Thyroid gland (tissue), 4 donors: ENCODE measurements around the gene HSPB2.

Source experiments
- POLR2A ChIP-seq, 2 donors: fragments of 450-650 bp; IDR thresholded peaks; one replicate each; pipeline ENCODE4 v1.6.1; 2017; ENCODE audit warnings: antibody characterized with exemption in 2 of 2, mild to moderate bottlenecking in 2 of 2, moderate library complexity in 1 of 2
- TF ChIP-seq, protein P1 (sequence below), 6 experiments: fragments of 200-600 bp in 3 of 6; fragments of 450-650 bp in 3 of 6; sonication (generic) in 3 of 6; IDR thresholded peaks; one replicate each; pipeline ENCODE4 v1.5.1; 2016 to 2019; ENCODE audit warnings: antibody characterized with exemption in 6 of 6, mild to moderate bottlenecking in 2 of 6, inconsistent platforms in 1 of 6, moderate library complexity in 1 of 6

DNA sequence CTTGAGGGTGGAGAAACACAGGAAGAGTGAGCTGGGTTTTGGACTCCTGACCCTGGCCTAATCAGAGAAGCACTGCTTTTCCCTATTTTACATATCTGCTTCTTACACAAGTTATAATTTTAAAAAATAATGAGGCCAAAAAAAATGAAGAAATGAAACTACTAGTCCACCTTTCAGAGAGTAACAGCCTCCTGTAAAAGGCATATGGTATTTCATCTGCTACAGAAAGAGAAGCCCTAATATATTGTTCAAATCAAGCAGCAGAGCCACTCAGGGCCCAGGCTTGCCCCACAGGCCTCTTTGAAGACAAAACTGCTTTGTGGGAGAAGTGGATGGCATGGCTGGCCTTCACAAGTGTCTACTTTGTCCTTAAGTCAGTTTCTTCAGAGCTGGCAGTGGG lies 34.6 kb downstream of the HSPB2 start:
- TF ChIP-seq, protein P1, sequence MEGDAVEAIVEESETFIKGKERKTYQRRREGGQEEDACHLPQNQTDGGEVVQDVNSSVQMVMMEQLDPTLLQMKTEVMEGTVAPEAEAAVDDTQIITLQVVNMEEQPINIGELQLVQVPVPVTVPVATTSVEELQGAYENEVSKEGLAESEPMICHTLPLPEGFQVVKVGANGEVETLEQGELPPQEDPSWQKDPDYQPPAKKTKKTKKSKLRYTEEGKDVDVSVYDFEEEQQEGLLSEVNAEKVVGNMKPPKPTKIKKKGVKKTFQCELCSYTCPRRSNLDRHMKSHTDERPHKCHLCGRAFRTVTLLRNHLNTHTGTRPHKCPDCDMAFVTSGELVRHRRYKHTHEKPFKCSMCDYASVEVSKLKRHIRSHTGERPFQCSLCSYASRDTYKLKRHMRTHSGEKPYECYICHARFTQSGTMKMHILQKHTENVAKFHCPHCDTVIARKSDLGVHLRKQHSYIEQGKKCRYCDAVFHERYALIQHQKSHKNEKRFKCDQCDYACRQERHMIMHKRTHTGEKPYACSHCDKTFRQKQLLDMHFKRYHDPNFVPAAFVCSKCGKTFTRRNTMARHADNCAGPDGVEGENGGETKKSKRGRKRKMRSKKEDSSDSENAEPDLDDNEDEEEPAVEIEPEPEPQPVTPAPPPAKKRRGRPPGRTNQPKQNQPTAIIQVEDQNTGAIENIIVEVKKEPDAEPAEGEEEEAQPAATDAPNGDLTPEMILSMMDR (IDR thresholded peaks at IDR 0.05): no peak
- TF ChIP-seq POLR2A (IDR thresholded peaks at IDR 0.05): no peak
